Measurements from ENCODE around the gene TOMM5. TPM values are rescaled to one million over a fixed set of nuclear protein-coding genes. Genes with fewer than 3 reads are reported as not detected.

TOMM5 gene
- total RNA-seq, 1 donor from 2014 or later: 64.5 TPM

GRCh38 chr9:37575921-37576721 lies 16.3 kb downstream of the TOMM5 start, which contains the start of gene FBXO10:
TSS of gene FBXO10 (minus strand) at chr9:37576380. CDS start at chr9:37541768, 34,612 bp downstream.
- Histone ChIP-seq H3K27me3 (no peaks in the 10 kb centered on the region), H3K36me3 (no peaks in the 10 kb centered on the region), H3K27ac (peak within 1 kb of the TSS; percentile 76 to 78), H3K4me1 (peaks cover 0 to 7% of the 10 kb centered on the region in 2 donors), H3K4me3 (peak within 1 kb of the TSS; percentile 69 to 79), H3K9me3 (no peaks in the 10 kb centered on the region)
- TF ChIP-seq CTCF (IDR thresholded peaks at IDR 0.05): no peak
- intact Hi-C loops (cut with DNase I): loop anchor here (2.0 to 10.0 kb wide), 2 partner anchors 17 to 151 kb away; partner anchors contain the start of genes GRHPR and TOMM5
- DNase-seq (ENCODE audit: low spot score in 2 of 2): peak in 1 of 2 donors; percentile 82

- H3K4me1 ChIP-seq: peaks cover 0 to 7% of the 10 kb centered on the region in 2 donors
- no peak for TF ChIP-seq CTCF (IDR thresholded peaks at IDR 0.05)
- DNase-seq (ENCODE audit: low spot score in 2 of 2): no peak
- H3K9me3 ChIP-seq: no peaks in the 10 kb centered on the region
- H3K27ac ChIP-seq: peak overlapping the region; percentile 76 to 78
- no peaks in the 10 kb centered on the region for H3K27me3 ChIP-seq
- H3K4me3 ChIP-seq: peak overlapping the region; percentile 69 to 79
- H3K36me3 ChIP-seq: no peaks in the 10 kb centered on the region
- intact Hi-C loops (cut with DNase I): loop anchor here (10.0 kb wide), 1 partner anchor 151 kb away; the partner anchor contains the start of gene GRHPR
These were observed 16.9 kb downstream of the TOMM5 start for GRCh38 chr9:37575511-37575914.

GRCh38 chr9:37575001-37575400 lies 17.4 kb downstream of the TOMM5 start:
- Histone ChIP-seq H3K27ac (peak overlapping the region; percentile 76 to 78), H3K4me3 (peak overlapping the region; percentile 69 to 79), H3K36me3 (no peaks in the 10 kb centered on the region), H3K4me1 (peaks cover 0 to 7% of the 10 kb centered on the region in 2 donors), H3K27me3 (no peaks in the 10 kb centered on the region), H3K9me3 (no peaks in the 10 kb centered on the region)
- intact Hi-C loops (cut with DNase I): loop anchor here (10.0 kb wide), 1 partner anchor 150 kb away; the partner anchor contains the start of gene GRHPR
- no peak for TF ChIP-seq CTCF (IDR thresholded peaks at IDR 0.05)
- DNase-seq (ENCODE audit: low spot score in 2 of 2): no peak

GRCh38 chr9:37574241-37574721 lies 18.1 kb downstream of the TOMM5 start:
- Histone ChIP-seq H3K27ac (no peak overlapping the region), H3K27me3 (no peaks in the 10 kb centered on the region), H3K9me3 (no peaks in the 10 kb centered on the region), H3K36me3 (no peaks in the 10 kb centered on the region), H3K4me3 (no peak overlapping the region), H3K4me1 (peaks cover 0 to 7% of the 10 kb centered on the region in 2 donors)
- intact Hi-C loops (cut with DNase I): loop anchor here (10.0 kb wide), 1 partner anchor 149 kb away; the partner anchor contains the start of gene GRHPR
- DNase-seq (ENCODE audit: low spot score in 2 of 2): no peak
- TF ChIP-seq CTCF (IDR thresholded peaks at IDR 0.05): no peak

- Histone ChIP-seq H3K4me1 (peaks cover 0 to 7% of the 10 kb centered on the region in 2 donors), H3K36me3 (no peaks in the 10 kb centered on the region), H3K4me3 (no peak overlapping the region), H3K27ac (no peak overlapping the region), H3K27me3 (no peaks in the 10 kb centered on the region), H3K9me3 (no peaks in the 10 kb centered on the region)
- TF ChIP-seq CTCF (IDR thresholded peaks at IDR 0.05): no peak
- intact Hi-C loops (cut with DNase I): loop anchor here (10.0 kb wide), 1 partner anchor 146 kb away; the partner anchor contains the start of gene GRHPR
- no peak for DNase-seq (ENCODE audit: low spot score in 2 of 2)
These were observed 21.1 kb downstream of the TOMM5 start for GRCh38 chr9:37571282-37571681.
